RWPE1 (cell line): ENCODE measurements around the gene S100A12.

Source experiments
- CTCF ChIA-PET: fragments of 350-600 bp; sonication (Branson Sonifier 250); formaldehyde crosslinking; extraction: SDS; loops from one replicate; lab custom pipeline; 2021; lab: Yijun Ruan, JAX
- POLR2A ChIA-PET: fragments of 400-600 bp; formaldehyde crosslinking; extraction: SDS; loops from one replicate; lab custom pipeline; 2020; ENCODE audit warnings: antibody characterized with exemption; ENCODE audit not compliant: low non-redundant PET; lab: Yijun Ruan, JAX
- DNase-seq: peaks from one replicate; pipeline ENCODE4 v3.0.0; 2012; ENCODE audit warnings: low spot score
- H3K27ac ChIP-seq: fragments of 450-650 bp; 2 replicates; pipeline ENCODE4 v1.5.1; 2017
- TF ChIP-seq, protein P1 (sequence below): fragments of 450-650 bp; conservative IDR thresholded peaks from 2 replicates; pipeline ENCODE4 v1.5.1; 2017; ENCODE audit warnings: low read depth, mild to moderate bottlenecking

S100A12 gene

DNA sequence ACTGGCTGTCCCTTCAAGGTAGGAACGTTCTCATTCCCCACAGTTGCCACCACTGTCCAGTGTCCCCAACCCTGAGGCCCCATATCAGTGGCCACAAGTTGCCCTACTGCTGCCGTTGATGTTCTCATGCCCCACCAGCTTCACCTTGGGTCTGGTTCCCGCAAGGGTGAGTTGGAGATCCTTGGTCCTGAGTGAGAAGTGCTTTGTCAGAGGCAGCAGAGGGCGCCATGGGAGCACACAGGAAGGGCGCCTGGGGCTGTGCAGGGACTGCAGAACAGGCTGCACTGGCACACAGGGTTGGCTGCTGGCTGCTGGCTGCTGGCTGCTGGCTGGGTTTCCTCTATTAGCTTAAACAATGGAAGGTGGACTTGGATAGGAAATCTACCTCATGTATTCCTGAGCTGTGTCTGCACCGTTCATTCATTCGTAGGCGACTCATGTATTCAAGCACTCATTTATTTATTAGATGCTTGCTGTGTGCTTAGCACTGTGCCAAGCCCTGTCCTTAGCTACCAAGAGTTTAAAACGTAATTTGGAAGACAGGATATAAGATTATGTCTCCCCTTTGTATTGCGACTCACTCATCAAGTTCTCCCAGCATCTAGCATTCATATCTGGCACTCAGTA, 19.9 kb downstream of the S100A12 start:
- DNase-seq = peak; percentile 68
- CTCF ChIA-PET = interaction anchor here (0.6 to 7.6 kb wide), 13 partner anchors 10 to 155 kb away, joined by 3 to 143 read pairs (median 4); partner anchors contain the start of gene S100A8
- TF ChIP-seq, protein P1, sequence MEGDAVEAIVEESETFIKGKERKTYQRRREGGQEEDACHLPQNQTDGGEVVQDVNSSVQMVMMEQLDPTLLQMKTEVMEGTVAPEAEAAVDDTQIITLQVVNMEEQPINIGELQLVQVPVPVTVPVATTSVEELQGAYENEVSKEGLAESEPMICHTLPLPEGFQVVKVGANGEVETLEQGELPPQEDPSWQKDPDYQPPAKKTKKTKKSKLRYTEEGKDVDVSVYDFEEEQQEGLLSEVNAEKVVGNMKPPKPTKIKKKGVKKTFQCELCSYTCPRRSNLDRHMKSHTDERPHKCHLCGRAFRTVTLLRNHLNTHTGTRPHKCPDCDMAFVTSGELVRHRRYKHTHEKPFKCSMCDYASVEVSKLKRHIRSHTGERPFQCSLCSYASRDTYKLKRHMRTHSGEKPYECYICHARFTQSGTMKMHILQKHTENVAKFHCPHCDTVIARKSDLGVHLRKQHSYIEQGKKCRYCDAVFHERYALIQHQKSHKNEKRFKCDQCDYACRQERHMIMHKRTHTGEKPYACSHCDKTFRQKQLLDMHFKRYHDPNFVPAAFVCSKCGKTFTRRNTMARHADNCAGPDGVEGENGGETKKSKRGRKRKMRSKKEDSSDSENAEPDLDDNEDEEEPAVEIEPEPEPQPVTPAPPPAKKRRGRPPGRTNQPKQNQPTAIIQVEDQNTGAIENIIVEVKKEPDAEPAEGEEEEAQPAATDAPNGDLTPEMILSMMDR = peak; percentile 71
- H3K27ac ChIP-seq = peak overlapping the region; percentile 16; the same call in 1 of the 2 replicates
- POLR2A ChIA-PET = no interaction called here

DNA sequence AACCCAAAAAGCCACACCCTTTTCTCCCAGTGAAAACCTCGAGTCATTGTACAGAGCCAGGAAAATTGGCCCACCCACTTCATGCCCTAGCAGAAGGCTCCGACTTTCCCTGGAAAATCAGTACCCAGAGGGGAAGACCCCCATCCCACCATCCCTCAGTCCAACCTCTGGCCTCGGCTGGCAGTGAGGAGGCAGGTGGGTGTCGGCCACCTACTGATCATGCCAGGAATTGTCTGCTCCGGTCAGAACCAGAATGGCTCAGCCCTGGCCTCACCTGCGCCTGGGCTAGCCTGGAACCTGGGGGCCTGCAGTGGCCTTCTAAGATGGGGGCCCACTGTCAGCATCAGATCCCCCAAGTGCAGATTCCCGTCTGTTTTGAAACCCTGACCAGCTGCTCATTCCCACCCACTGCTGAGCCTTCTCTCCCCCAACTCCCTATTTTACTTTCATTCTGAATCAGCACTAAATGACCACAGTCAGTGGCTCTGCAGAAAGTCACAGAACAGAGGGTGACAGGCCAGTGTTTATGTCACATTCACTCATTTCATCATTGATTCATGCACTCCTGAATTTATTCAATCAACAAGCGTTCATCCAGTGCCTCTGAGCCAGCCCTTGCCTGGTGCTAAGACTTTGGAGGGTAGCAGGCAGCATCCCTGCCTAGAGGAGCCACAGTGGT, 20.8 kb downstream of the S100A12 start:
- POLR2A ChIA-PET = no interaction called here

DNA sequence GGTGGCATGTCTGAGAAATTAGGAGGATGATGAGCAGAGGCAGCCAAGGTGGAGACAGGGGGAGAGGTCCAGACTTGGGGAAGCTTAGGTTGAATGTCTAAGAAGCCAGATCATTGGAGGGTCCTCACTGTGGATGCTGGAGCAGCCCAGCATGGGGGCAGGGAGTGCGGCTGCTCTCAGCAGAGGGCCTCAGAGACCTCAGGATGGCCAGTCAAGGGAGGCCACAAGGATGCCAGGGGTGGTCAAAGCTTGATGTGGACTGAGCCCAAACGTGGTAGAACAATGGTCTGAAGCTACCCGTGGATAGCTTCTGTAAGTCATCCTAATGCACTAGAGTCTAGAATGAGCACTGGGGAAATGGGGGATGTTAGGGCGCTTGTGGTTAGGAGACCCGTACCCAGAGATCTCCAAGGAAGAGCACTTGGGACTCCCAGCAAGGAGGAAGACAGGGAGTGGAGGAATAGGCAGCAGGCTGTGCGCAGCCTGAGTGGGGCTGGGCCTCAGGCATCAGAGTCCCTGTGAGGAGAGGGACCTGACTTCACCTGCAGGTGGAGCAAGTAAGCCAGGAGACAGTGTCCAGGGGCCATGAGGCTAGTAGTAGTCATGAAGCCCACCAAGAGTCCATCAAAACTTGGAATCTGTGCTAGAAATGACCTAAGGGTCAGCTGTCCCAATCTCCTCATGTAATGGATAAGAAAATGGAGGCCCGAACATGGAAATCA, 22.0 kb downstream of the S100A12 start:
- ChIA-PET POLR2A (no interaction called here), CTCF (interaction anchor here (0.6 to 7.6 kb wide), 25 partner anchors 9 to 751 kb away, joined by 3 to 143 read pairs (median 3); partner anchors contain the start of genes PGLYRP3 and S100A12)
- DNase-seq = peak; percentile 65
- H3K27ac ChIP-seq = no peak overlapping the region
- TF ChIP-seq, protein P1 = peak; percentile 71

More for the DNA sequence above, 20.8 kb downstream of the S100A12 start:
- CTCF ChIA-PET = interaction anchor here (0.6 to 7.6 kb wide), 16 partner anchors 11 to 326 kb away, joined by 3 to 143 read pairs (median 4); partner anchors contain the start of gene S100A8
- no peak for DNase-seq
- TF ChIP-seq, protein P1 = no peak
- H3K27ac ChIP-seq = peak overlapping the region; percentile 16

DNA sequence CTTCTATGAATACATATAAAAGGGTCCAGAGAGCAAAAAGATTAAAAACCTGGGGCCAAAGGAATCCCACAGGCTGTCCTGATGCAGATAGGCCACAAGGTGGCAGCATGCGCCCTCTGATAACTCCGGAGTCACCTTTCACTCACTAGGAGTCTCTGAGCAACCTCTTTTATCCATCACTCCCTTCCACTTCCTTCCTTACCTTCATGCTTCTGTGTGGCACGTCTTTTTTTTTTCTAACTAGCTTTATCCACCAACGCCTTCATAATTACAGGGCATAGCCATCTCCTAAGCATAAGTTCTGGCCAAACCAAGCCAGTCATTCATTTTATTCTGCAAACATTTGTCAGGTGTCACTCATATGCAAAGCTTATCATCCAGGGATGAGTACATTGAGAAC, 22.9 kb downstream of the S100A12 start:
- peak; percentile 75 for DNase-seq
- TF ChIP-seq, protein P1 = peak; percentile 88
- CTCF ChIA-PET = interaction anchor here (0.6 to 7.6 kb wide), 18 partner anchors 23 to 421 kb away, joined by 3 to 143 read pairs (median 3); partner anchors contain the start of genes PGLYRP3 and S100A12
- no peak overlapping the region for H3K27ac ChIP-seq
- POLR2A ChIA-PET = interaction anchor here (0.5 kb wide), 1 partner anchor 9 kb away, joined by 6 read pairs; no protein-coding TSS in a partner anchor

DNA sequence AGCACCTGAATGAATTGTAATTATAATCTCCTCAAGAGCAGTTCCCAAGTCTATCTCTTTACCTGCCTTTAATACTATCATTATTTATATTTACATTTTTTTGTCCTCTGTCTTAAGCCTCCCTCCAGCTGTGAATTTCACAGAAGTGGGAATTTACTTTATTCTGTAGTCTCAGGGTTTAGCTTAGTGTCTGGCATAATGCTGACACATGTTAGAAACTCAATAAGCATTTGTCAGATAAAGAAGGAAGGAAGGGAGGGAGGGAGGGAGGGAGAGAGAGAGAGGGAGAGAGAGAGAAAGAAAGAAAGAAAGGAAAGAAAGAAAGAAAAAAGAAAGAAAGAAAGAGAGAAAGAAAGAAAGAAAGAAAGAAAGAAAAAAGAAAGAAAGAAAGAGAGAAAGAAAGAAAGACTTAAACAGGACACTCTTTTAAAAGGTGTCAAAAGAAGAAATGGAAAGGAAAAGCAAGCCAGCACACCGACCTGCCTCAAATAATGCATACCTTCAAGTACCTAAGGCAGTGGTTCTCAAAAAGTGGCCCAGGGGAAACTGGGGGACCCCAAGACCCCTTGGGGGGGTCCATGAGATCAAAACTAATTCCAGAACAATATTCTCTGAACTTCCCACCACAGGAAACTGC, 25.0 kb downstream of the S100A12 start:
- ChIA-PET POLR2A (no interaction called here), CTCF (interaction anchor here (0.6 kb wide), 1 partner anchor 160 kb away, joined by 3 read pairs; no protein-coding TSS in a partner anchor)
- TF ChIP-seq, protein P1 = no peak
- no peak overlapping the region for H3K27ac ChIP-seq
- no peak for DNase-seq
